ENCODE measurements around the gene KRTAP13-2. TPM values are rescaled to one million over a fixed set of nuclear protein-coding genes. Genes with fewer than 3 reads are reported as not detected.

KRTAP13-2 gene
- total and polyA plus RNA-seq, 2 of the 8 experiments (the other 6 are each of a cell fraction or from before 2014, with no cell fraction given), result not detected

- Histone ChIP-seq H4K5ac (ENCODE audit: insufficient read length, low read depth, low read length) (no peak overlapping the region), H2BK15ac (ENCODE audit: low read length) (no peak overlapping the region), H3K27me3 (replicated peaks in 1 of 4; ENCODE audit: control insufficient read depth in 3 of 4, extremely low read depth in 1 of 4, insufficient read depth in 3 of 4, low read length in 3 of 4) (no peaks in the 10 kb centered on the region), H3K79me1 (ENCODE audit: low read depth, low read length) (no peaks in the 10 kb centered on the region), H3K79me2 (ENCODE audit: control insufficient read depth in 1 of 2, insufficient read depth in 2 of 2, low read length in 2 of 2) (no peaks in the 10 kb centered on the region), H3K4me3 (ENCODE audit: extremely low read depth in 1 of 4, insufficient read depth in 2 of 4, low read depth in 3 of 4, low read length in 4 of 4) (no peak overlapping the region), H3K4me2 (ENCODE audit: insufficient read depth in 1 of 2, low read depth in 2 of 2, low read length in 2 of 2) (no peak overlapping the region), H2BK20ac (ENCODE audit: low read length) (no peak overlapping the region), H3K9ac (replicated peaks in 1 of 4; ENCODE audit: extremely low read depth in 1 of 4, low read depth in 3 of 4, low read length in 3 of 4) (no peak overlapping the region), H3K36me3 (ENCODE audit: control insufficient read depth in 2 of 4, insufficient read depth in 4 of 4, low read length in 3 of 4) (no peaks in the 10 kb centered on the region), H2AFZ (ENCODE audit: low read length) (no peak overlapping the region), H3K23me2 (ENCODE audit: low read depth, low read length) (no peaks in the 10 kb centered on the region), H3K4me1 (replicated peaks in 1 of 4; ENCODE audit: control insufficient read depth in 3 of 4, insufficient read depth in 4 of 4, low read length in 3 of 4) (peaks cover 0 to 2% (median 0%) of the 10 kb centered on the region in 4 experiments; a peak in 1 of 7 replicates), H3K4ac (replicated peaks; ENCODE audit: insufficient read length, low read depth, low read length) (no peak overlapping the region), H3K23ac (ENCODE audit: insufficient read length) (no peak overlapping the region), H3K56ac (replicated peaks; ENCODE audit: insufficient read length, low read depth, low read length) (no peak overlapping the region), H4K91ac (replicated peaks; ENCODE audit: insufficient read length, low read length) (no peak overlapping the region), H2BK5ac (ENCODE audit: low read depth, low read length) (no peak overlapping the region), H3K9me3 (ENCODE audit: insufficient read depth in 2 of 2, low read depth in 1 of 2, low read length in 1 of 2) (no peaks in the 10 kb centered on the region), H2BK12ac (ENCODE audit: low read depth, low read length) (no peak overlapping the region), H3K27ac (ENCODE audit: low read depth, low read length) (no peak overlapping the region), H3K18ac (ENCODE audit: extremely low read depth, low read length) (no peak overlapping the region), H2AK5ac (ENCODE audit: low read depth, low read length) (no peak overlapping the region), H4K20me1 (replicated peaks in 1 of 2; ENCODE audit: control insufficient read depth in 1 of 2, insufficient read depth in 2 of 2, low read length in 2 of 2) (no peaks in the 10 kb centered on the region), H4K8ac (ENCODE audit: extremely low read depth, insufficient read depth, low read length) (no peak overlapping the region), H3K14ac (ENCODE audit: insufficient read length) (no peak overlapping the region), H2BK120ac (replicated peaks; ENCODE audit: low read depth, low read length) (no peak overlapping the region)
- DNase-seq (ENCODE audit: low read depth in 1 of 2, low spot score in 2 of 2) (no peak), FAIRE-seq (no peak)
- CTCF ChIA-PET (ENCODE audit: partially characterized antibody), result interaction anchor here (0.6 to 3.9 kb wide), 9 partner anchors 9 to 141 kb away, joined by 3 to 14 read pairs (median 4); partner anchors contain the start of gene KRTAP27-1
- WGBS, 2 experiments (ENCODE audit: extremely low coverage in 1 of 2, insufficient coverage in 1 of 2, insufficient read length in 1 of 2, insufficient replicate concordance in 2 of 2, low coverage in 1 of 2, low lambda C conversion rate in 2 of 2, missing lambda C conversion rate in 1 of 2), result 79% methylated on average over 3 of the region's 3 CpGs; no CpG with 5 or more reads in 1 of the 2 experiments
- POLR2A ChIA-PET (ENCODE audit: partially characterized antibody), result no interaction called here
- TF ChIP-seq GABPA (IDR thresholded peaks at IDR 0.05; ENCODE audit: borderline replicate concordance, insufficient read depth, low read length), result no peak
- TF ChIP-seq CEBPB (IDR thresholded peaks at IDR 0.05; ENCODE audit: low read depth, low read length), result no peak
- TF ChIP-seq CHD1 (IDR thresholded peaks at IDR 0.05; ENCODE audit: low read depth, low read length), result no peak
- TF ChIP-seq BCL11A (IDR thresholded peaks at IDR 0.05; ENCODE audit: low read depth in 2 of 2, low read length in 2 of 2), result no peak
- TF ChIP-seq SIN3A (conservative IDR thresholded peaks at IDR 0.05 in 1 of 2, IDR thresholded peaks at IDR 0.05 in 1 of 2; ENCODE audit: low read depth in 1 of 2, low read length in 2 of 2), result no peak
- no peak for TF ChIP-seq SUZ12 (IDR thresholded peaks at IDR 0.05; ENCODE audit: low read length)
- no peak for TF ChIP-seq SAP30 (IDR thresholded peaks at IDR 0.05; ENCODE audit: insufficient read depth, insufficient replicate concordance, low read length)
- TF ChIP-seq ASH2L (IDR thresholded peaks at IDR 0.05; ENCODE audit: low read length), result no peak
- TF ChIP-seq, protein P1, sequence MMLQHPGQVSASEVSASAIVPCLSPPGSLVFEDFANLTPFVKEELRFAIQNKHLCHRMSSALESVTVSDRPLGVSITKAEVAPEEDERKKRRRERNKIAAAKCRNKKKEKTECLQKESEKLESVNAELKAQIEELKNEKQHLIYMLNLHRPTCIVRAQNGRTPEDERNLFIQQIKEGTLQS (IDR thresholded peaks at IDR 0.05; ENCODE audit: insufficient read depth, low read depth, low read length), result no peak
- no peak for TF ChIP-seq POU5F1 (IDR thresholded peaks at IDR 0.05; ENCODE audit: low read depth, low read length)
- TF ChIP-seq JUN (IDR thresholded peaks at IDR 0.05; ENCODE audit: low read depth, low read length), result no peak
- no peak for TF ChIP-seq RAD21 (IDR thresholded peaks at IDR 0.05 in 1 of 2, conservative IDR thresholded peaks at IDR 0.05 in 1 of 2; ENCODE audit: low read depth in 2 of 2, low read length in 2 of 2)
- no peak for TF ChIP-seq GTF2F1 (IDR thresholded peaks at IDR 0.05; ENCODE audit: borderline replicate concordance, low read depth, low read length)
- TF ChIP-seq CBX5 (IDR thresholded peaks at IDR 0.05; ENCODE audit: low read depth, low read length), result no peak
Measured at GRCh38 chr21:30355906-30356305, 16.2 kb downstream of the KRTAP13-2 start.

Measured in H1 (cell line).